GM12878 (cell line): ENCODE data around the gene TPPP. TPM values are rescaled to one million over a fixed set of nuclear protein-coding genes. Genes with fewer than 3 reads are reported as not detected.

Source experiments
- BACH1 ChIP-seq: fragments of 450-650 bp; IDR thresholded peaks from 2 replicates; pipeline ENCODE4 v1.6.1; 2017; ENCODE audit warnings: mild to moderate bottlenecking, borderline replicate concordance
- IKZF1 ChIP-seq: fragments of 450-650 bp; conservative IDR thresholded peaks from 2 replicates; pipeline ENCODE4 v1.6.1; 2017; ENCODE audit warnings: antibody characterized with exemption, mild to moderate bottlenecking
- NFIC ChIP-seq: IDR thresholded peaks from 2 replicates; pipeline ENCODE4 v1.6.1; 2012; ENCODE audit warnings: low read depth, mild to moderate bottlenecking, inconsistent platforms, low read length, moderate library complexity
- SRF ChIP-seq, 2 experiments: IDR thresholded peaks; 2 replicates each; pipeline ENCODE4 v1.6.1; 2011; ENCODE audit warnings: low read depth in 2 of 2, low read length in 2 of 2, mild to moderate bottlenecking in 1 of 2, moderate library complexity in 1 of 2
- polyA plus RNA-seq, 11 experiments: library from polyadenylated mRNA; depleted of rRNA in 4 of 11; unstranded in 6 of 11; stranded (reverse) in 5 of 11; fragments of >200 nt; fragmentation: Nextera tagmentation in 4 of 11; fragmentation: Illumina TruSeq in 1 of 11; extraction: Ambion mirVana in 4 of 11; extraction: Trizol in 1 of 11; gene quantifications; 1 replicate in 1 of 11; 2 replicates in 10 of 11; pipeline versions ENCODE4 v1.2.1 to v1.2.3, GENCODE V29; 2011 to 2016; ENCODE audit warnings: inconsistent platforms in 2 of 11, missing spikeins in 2 of 11, low read depth in 1 of 11
- total RNA-seq, 4 experiments: library from RNA; depleted of rRNA in 3 of 4; stranded (reverse); fragments of >200 nt in 3 of 4; fragmentation: Illumina TruSeq in 1 of 4; extraction: Trizol in 1 of 4; gene quantifications; 2 replicates each; pipeline versions ENCODE4 v1.2.1 to v1.2.3, GENCODE V29; 2013 to 2021
- TF ChIP-seq, protein P1 (sequence below): fragments of 150-350 bp; IDR thresholded peaks from 2 replicates; pipeline ENCODE4 v1.6.1; 2016; ENCODE audit warnings: low read depth, low read length
- TF ChIP-seq, protein P2 (sequence below): fragments of 450-650 bp; IDR thresholded peaks from 2 replicates; pipeline ENCODE4 v1.6.1; 2017; ENCODE audit warnings: antibody characterized with exemption, mild to moderate bottlenecking, moderate library complexity
- TF ChIP-seq, protein P3 (sequence below): IDR thresholded peaks from 2 replicates; pipeline ENCODE4 v1.6.1; 2011; ENCODE audit warnings: borderline replicate concordance, low read depth, mild to moderate bottlenecking, moderate library complexity, low read length; ENCODE audit not compliant: insufficient read depth, poor library complexity, severe bottlenecking
- TF ChIP-seq, protein P4 (sequence below): fragments of 450-650 bp; IDR thresholded peaks from 2 replicates; pipeline ENCODE4 v1.6.1; 2016; ENCODE audit warnings: mild to moderate bottlenecking

The TPPP gene
- total and polyA plus RNA-seq, 10 of the 15 experiments (the other 5 are each of a cell fraction or from before 2014, with no cell fraction given): under 0.01 to 0.24 (median 0.04) TPM; not detected in 4

- TF ChIP-seq, protein P1, sequence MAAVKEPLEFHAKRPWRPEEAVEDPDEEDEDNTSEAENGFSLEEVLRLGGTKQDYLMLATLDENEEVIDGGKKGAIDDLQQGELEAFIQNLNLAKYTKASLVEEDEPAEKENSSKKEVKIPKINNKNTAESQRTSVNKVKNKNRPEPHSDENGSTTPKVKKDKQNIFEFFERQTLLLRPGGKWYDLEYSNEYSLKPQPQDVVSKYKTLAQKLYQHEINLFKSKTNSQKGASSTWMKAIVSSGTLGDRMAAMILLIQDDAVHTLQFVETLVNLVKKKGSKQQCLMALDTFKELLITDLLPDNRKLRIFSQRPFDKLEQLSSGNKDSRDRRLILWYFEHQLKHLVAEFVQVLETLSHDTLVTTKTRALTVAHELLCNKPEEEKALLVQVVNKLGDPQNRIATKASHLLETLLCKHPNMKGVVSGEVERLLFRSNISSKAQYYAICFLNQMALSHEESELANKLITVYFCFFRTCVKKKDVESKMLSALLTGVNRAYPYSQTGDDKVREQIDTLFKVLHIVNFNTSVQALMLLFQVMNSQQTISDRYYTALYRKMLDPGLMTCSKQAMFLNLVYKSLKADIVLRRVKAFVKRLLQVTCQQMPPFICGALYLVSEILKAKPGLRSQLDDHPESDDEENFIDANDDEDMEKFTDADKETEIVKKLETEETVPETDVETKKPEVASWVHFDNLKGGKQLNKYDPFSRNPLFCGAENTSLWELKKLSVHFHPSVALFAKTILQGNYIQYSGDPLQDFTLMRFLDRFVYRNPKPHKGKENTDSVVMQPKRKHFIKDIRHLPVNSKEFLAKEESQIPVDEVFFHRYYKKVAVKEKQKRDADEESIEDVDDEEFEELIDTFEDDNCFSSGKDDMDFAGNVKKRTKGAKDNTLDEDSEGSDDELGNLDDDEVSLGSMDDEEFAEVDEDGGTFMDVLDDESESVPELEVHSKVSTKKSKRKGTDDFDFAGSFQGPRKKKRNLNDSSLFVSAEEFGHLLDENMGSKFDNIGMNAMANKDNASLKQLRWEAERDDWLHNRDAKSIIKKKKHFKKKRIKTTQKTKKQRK: no peak
- TF ChIP-seq NFIC (no peak), SRF (IDR thresholded peaks at IDR 0.05; ENCODE audit: low read depth in 2 of 2, low read length in 2 of 2) (no peak), BACH1 (no peak), IKZF1 (no peak)
- TF ChIP-seq, protein P2, sequence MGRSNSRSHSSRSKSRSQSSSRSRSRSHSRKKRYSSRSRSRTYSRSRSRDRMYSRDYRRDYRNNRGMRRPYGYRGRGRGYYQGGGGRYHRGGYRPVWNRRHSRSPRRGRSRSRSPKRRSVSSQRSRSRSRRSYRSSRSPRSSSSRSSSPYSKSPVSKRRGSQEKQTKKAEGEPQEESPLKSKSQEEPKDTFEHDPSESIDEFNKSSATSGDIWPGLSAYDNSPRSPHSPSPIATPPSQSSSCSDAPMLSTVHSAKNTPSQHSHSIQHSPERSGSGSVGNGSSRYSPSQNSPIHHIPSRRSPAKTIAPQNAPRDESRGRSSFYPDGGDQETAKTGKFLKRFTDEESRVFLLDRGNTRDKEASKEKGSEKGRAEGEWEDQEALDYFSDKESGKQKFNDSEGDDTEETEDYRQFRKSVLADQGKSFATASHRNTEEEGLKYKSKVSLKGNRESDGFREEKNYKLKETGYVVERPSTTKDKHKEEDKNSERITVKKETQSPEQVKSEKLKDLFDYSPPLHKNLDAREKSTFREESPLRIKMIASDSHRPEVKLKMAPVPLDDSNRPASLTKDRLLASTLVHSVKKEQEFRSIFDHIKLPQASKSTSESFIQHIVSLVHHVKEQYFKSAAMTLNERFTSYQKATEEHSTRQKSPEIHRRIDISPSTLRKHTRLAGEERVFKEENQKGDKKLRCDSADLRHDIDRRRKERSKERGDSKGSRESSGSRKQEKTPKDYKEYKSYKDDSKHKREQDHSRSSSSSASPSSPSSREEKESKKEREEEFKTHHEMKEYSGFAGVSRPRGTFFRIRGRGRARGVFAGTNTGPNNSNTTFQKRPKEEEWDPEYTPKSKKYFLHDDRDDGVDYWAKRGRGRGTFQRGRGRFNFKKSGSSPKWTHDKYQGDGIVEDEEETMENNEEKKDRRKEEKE: no peak
- TF ChIP-seq, protein P3, sequence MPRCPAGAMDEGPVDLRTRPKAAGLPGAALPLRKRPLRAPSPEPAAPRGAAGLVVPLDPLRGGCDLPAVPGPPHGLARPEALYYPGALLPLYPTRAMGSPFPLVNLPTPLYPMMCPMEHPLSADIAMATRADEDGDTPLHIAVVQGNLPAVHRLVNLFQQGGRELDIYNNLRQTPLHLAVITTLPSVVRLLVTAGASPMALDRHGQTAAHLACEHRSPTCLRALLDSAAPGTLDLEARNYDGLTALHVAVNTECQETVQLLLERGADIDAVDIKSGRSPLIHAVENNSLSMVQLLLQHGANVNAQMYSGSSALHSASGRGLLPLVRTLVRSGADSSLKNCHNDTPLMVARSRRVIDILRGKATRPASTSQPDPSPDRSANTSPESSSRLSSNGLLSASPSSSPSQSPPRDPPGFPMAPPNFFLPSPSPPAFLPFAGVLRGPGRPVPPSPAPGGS: no peak
- TF ChIP-seq, protein P4, sequence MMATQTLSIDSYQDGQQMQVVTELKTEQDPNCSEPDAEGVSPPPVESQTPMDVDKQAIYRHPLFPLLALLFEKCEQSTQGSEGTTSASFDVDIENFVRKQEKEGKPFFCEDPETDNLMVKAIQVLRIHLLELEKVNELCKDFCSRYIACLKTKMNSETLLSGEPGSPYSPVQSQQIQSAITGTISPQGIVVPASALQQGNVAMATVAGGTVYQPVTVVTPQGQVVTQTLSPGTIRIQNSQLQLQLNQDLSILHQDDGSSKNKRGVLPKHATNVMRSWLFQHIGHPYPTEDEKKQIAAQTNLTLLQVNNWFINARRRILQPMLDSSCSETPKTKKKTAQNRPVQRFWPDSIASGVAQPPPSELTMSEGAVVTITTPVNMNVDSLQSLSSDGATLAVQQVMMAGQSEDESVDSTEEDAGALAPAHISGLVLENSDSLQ: no peak
Observed at GRCh38 chr5:670396-671270, 22.5 kb downstream of the TPPP start (continued).
